WTC11 (cell line): ENCODE results near the gene TTI1. TPM values are rescaled to one million over a fixed set of nuclear protein-coding genes. Genes with fewer than 3 reads are reported as not detected.

Source experiments
- ATAC-seq: fragments of 200-7000 bp; cut with Tn5 transposase; 2 replicates; pipeline ENCODE4 v1.10.0; 2021; ENCODE audit warnings: mild to moderate bottlenecking, moderate library complexity
- CTCF ChIA-PET: fragments of 300-600 bp; sonication (Branson Sonifier 250); formaldehyde crosslinking; loops from one replicate; lab custom pipeline; 2021; ENCODE audit warnings: antibody characterized with exemption; lab: Charles Lee
- POLR2A ChIA-PET: fragments of 350-600 bp; sonication (Branson Sonifier 250); formaldehyde crosslinking; loops from one replicate; lab custom pipeline; 2021; ENCODE audit warnings: antibody characterized with exemption; lab: Charles Lee
- DNase-seq: peaks from one replicate; pipeline ENCODE4 v3.0.0; 2021; ENCODE audit warnings: low spot score
- H3K27ac Mint-ChIP-seq: 2 replicates; pipeline ENCODE4 v1.8.0; 2021; ENCODE audit warnings: mixed read lengths
- H3K27me3 Mint-ChIP-seq: 2 replicates; pipeline ENCODE4 v1.8.0; 2021; ENCODE audit warnings: low read depth, mild to moderate bottlenecking, moderate library complexity, mixed read lengths
- H3K36me3 Mint-ChIP-seq: 2 replicates; pipeline ENCODE4 v1.8.0; 2021; ENCODE audit warnings: mixed read lengths
- H3K4me1 Mint-ChIP-seq: 2 replicates; pipeline ENCODE4 v1.8.0; 2022; ENCODE audit warnings: mixed read lengths
- H3K4me3 Mint-ChIP-seq: 2 replicates; pipeline ENCODE4 v1.8.0; 2021; ENCODE audit warnings: mild to moderate bottlenecking, moderate library complexity, mixed read lengths
- H3K9me3 Mint-ChIP-seq: 2 replicates; pipeline ENCODE4 v1.8.0; 2021; ENCODE audit warnings: mixed read lengths
- ATF2 ChIP-seq: sonication (generic); formaldehyde crosslinking; IDR thresholded peaks from 2 replicates; pipeline ENCODE4 v1.8.1; 2022; ENCODE audit warnings: low read depth, missing genetic modification reagents, borderline replicate concordance
- ATF3 ChIP-seq: sonication (generic); formaldehyde crosslinking; conservative IDR thresholded peaks from 2 replicates; pipeline ENCODE4 v1.8.1; 2022; ENCODE audit warnings: mild to moderate bottlenecking, missing genetic modification reagents
- HMGXB4 ChIP-seq: sonication (generic); formaldehyde crosslinking; IDR thresholded peaks from 2 replicates; pipeline ENCODE4 v1.8.1; 2023; ENCODE audit warnings: mild to moderate bottlenecking, moderate library complexity, missing genetic modification reagents
- MLX ChIP-seq: sonication (generic); formaldehyde crosslinking; IDR thresholded peaks from 2 replicates; pipeline ENCODE4 v1.8.1; 2023; ENCODE audit warnings: mild to moderate bottlenecking, missing genetic modification reagents, moderate library complexity
- MXD4 ChIP-seq: fragments of 250-450 bp; sonication (Bioruptor Pico); IDR thresholded peaks from 2 replicates; pipeline ENCODE4 v1.8.0; 2021; ENCODE audit warnings: mild to moderate bottlenecking, moderate library complexity, borderline replicate concordance
- NR1H2 ChIP-seq: sonication (generic); formaldehyde crosslinking; IDR thresholded peaks from 2 replicates; pipeline ENCODE4 v1.9.0; 2021; ENCODE audit warnings: mild to moderate bottlenecking, moderate library complexity, missing genetic modification reagents
- PRRX2 ChIP-seq: fragments of 250-450 bp; sonication (Bioruptor Pico); IDR thresholded peaks from 2 replicates; pipeline ENCODE4 v1.8.0; 2021; ENCODE audit warnings: mild to moderate bottlenecking
- RELA ChIP-seq: sonication (generic); formaldehyde crosslinking; IDR thresholded peaks from 2 replicates; pipeline ENCODE4 v1.8.1; 2022; ENCODE audit warnings: missing genetic modification reagents, mild to moderate bottlenecking, borderline replicate concordance
- SMAD3 ChIP-seq: sonication (generic); formaldehyde crosslinking; IDR thresholded peaks from 2 replicates; pipeline ENCODE4 v1.8.0; 2022; ENCODE audit warnings: missing genetic modification reagents, mild to moderate bottlenecking, borderline replicate concordance
- SMAD4 ChIP-seq: sonication (generic); formaldehyde crosslinking; IDR thresholded peaks from 2 replicates; pipeline ENCODE4 v1.8.0; 2022; ENCODE audit warnings: mild to moderate bottlenecking, missing genetic modification reagents
- SOX15 ChIP-seq: fragments of 250-450 bp; sonication (Bioruptor Pico); IDR thresholded peaks from 2 replicates; pipeline ENCODE4 v1.9.0; 2021; ENCODE audit warnings: mild to moderate bottlenecking
- TCF7 ChIP-seq: sonication (generic); formaldehyde crosslinking; IDR thresholded peaks from 2 replicates; pipeline ENCODE4 v1.8.0; 2022; ENCODE audit warnings: mild to moderate bottlenecking, low read depth, missing genetic modification reagents, moderate library complexity
- ZNF138 ChIP-seq: sonication (generic); formaldehyde crosslinking; conservative IDR thresholded peaks from 2 replicates; pipeline ENCODE4 v1.8.1; 2022; ENCODE audit warnings: mild to moderate bottlenecking, moderate library complexity, missing genetic modification reagents
- ZNF263 ChIP-seq: sonication (generic); formaldehyde crosslinking; IDR thresholded peaks from 2 replicates; pipeline ENCODE4 v1.8.1; 2022; ENCODE audit warnings: low read depth, mild to moderate bottlenecking, moderate library complexity, missing genetic modification reagents
- ZNF425 ChIP-seq: fragments of 250-450 bp; sonication (Bioruptor Pico); conservative IDR thresholded peaks from 2 replicates; pipeline ENCODE4 v1.9.0; 2021; ENCODE audit warnings: mild to moderate bottlenecking
- total RNA-seq: library from RNA; stranded (reverse); gene quantifications from 3 replicates; pipeline ENCODE4 v1.2.3, GENCODE V29; 2021

The TTI1 gene
- total RNA-seq, 1 experiment from 2014 or later: 43.5 TPM

- no peak for TF ChIP-seq ATF2 (CRISPR knock-in tag)
- TF ChIP-seq NR1H2: no peak
- TF ChIP-seq SMAD4 (CRISPR knock-in tag): no peak
- no peak for TF ChIP-seq MXD4 (CRISPR knock-in tag)
- TF ChIP-seq SOX15 (CRISPR knock-in tag): no peak
- TF ChIP-seq ZNF263 (CRISPR knock-in tag): no peak
- TF ChIP-seq ZNF425 (CRISPR knock-in tag): no peak
- no peak for TF ChIP-seq MLX (CRISPR knock-in tag)
These were observed 43.5 kb downstream of the TTI1 start (continued) for GRCh38 chr20:37989601-37990295.

- Mint-ChIP-seq H3K9me3 (no peaks in the 10 kb centered on the region), H3K27me3 (no peaks in the 10 kb centered on the region), H3K36me3 (peaks cover 26% of the 10 kb centered on the region), H3K4me3 (no peak overlapping the region), H3K4me1 (peaks cover 4% of the 10 kb centered on the region; the same call in 1 of the 2 replicates), H3K27ac (no peak overlapping the region)
- DNase-seq: no peak
- ChIA-PET CTCF (no interaction called here), POLR2A (no interaction called here)
- no peak for ATAC-seq
- TF ChIP-seq HMGXB4 (CRISPR knock-in tag) (no peak), TCF7 (CRISPR knock-in tag) (no peak), SMAD3 (CRISPR knock-in tag) (no peak), ZNF138 (CRISPR knock-in tag) (no peak), ATF3 (no peak), RELA (CRISPR knock-in tag) (no peak), PRRX2 (CRISPR knock-in tag) (no peak)
These were observed 44.8 kb downstream of the TTI1 start for GRCh38 chr20:37988306-37988954.
